Omental fat pad (tissue), 4 donors: ENCODE measurements around the gene LPP. TPM values are rescaled to one million over a fixed set of nuclear protein-coding genes. Genes with fewer than 3 reads are reported as not detected.

Experiments
- ATAC-seq: fragments of 150-250 bp; one replicate; pipeline ENCODE4 v1.9.1; 2016; ENCODE audit warnings: mild to moderate bottlenecking, moderate library complexity; ENCODE audit not compliant: low FRiP score
- DNase-seq: peaks from one replicate; pipeline ENCODE4 v3.0.0-alpha.2; 2019; ENCODE audit warnings: low spot score
- total RNA-seq, 4 donors: library from RNA; depleted of rRNA; stranded (reverse); fragments of >200 nt; gene quantifications; one replicate each; pipeline ENCODE4 v1.1.0, GENCODE V29; 2016
- TF ChIP-seq, protein P1 (sequence below), 3 donors: fragments of 450-650 bp; IDR thresholded peaks; one replicate each; pipeline ENCODE4 v1.5.1; 2016 to 2017; ENCODE audit warnings: antibody characterized with exemption in 3 of 3, mild to moderate bottlenecking in 3 of 3, moderate library complexity in 2 of 3

The LPP gene
- total RNA-seq, 4 donors from 2014 or later = 113 to 302 (median 126) TPM

GRCh38 chr3:188137051-188137450 is 16.9 kb upstream of the LPP start:
- ATAC-seq (peak; percentile 50), DNase-seq (no peak)
- TF ChIP-seq, protein P1, sequence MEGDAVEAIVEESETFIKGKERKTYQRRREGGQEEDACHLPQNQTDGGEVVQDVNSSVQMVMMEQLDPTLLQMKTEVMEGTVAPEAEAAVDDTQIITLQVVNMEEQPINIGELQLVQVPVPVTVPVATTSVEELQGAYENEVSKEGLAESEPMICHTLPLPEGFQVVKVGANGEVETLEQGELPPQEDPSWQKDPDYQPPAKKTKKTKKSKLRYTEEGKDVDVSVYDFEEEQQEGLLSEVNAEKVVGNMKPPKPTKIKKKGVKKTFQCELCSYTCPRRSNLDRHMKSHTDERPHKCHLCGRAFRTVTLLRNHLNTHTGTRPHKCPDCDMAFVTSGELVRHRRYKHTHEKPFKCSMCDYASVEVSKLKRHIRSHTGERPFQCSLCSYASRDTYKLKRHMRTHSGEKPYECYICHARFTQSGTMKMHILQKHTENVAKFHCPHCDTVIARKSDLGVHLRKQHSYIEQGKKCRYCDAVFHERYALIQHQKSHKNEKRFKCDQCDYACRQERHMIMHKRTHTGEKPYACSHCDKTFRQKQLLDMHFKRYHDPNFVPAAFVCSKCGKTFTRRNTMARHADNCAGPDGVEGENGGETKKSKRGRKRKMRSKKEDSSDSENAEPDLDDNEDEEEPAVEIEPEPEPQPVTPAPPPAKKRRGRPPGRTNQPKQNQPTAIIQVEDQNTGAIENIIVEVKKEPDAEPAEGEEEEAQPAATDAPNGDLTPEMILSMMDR (IDR thresholded peaks at IDR 0.05) = no peak

DNA sequence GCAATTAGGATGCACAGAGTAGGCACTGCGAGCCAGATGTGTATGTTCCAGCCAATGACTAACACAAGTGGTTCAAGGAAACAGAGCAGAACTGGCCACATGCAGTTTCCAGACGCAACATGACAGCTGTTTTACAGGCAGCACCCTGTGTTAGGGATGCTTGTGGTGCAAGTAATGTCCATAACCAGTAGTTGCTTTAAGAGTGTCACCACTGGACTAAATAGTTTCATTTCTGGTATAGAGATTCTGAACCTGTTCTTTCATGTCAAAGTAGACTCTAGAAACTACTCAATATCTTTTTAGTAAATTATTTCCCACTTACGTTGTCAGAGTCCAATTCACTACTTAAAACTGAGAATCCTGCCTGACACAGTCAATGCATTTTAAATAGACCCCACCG is 14.5 kb upstream of the LPP start:
- no peak for DNase-seq
- TF ChIP-seq, protein P1 (IDR thresholded peaks at IDR 0.05) = no peak
- no peak for ATAC-seq

GRCh38 chr3:188146219-188146618 is 7.7 kb upstream of the LPP start:
- no peak for ATAC-seq
- TF ChIP-seq, protein P1 (IDR thresholded peaks at IDR 0.05) = no peak
- DNase-seq = no peak

DNA sequence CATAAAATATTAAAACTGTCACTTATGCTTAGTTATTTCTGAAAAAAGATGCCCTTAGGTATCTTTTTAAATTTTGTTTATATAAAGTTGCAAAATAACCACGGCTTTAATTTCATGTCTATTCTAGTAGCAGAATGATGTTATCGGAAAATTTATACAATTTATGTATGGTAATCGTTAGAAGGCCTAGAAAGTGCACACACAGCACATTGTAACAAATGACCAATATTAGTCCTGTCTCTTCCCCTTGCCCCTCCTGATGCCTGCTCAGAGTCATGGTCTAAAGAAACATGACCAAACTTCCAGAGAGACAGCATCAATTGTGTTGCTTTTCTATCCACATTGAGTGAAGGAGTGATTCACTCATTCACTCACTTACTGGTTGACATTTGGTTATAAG is 6.2 kb upstream of the LPP start:
- ATAC-seq (no peak), DNase-seq (no peak)
- TF ChIP-seq, protein P1 (IDR thresholded peaks at IDR 0.05) = no peak

DNA sequence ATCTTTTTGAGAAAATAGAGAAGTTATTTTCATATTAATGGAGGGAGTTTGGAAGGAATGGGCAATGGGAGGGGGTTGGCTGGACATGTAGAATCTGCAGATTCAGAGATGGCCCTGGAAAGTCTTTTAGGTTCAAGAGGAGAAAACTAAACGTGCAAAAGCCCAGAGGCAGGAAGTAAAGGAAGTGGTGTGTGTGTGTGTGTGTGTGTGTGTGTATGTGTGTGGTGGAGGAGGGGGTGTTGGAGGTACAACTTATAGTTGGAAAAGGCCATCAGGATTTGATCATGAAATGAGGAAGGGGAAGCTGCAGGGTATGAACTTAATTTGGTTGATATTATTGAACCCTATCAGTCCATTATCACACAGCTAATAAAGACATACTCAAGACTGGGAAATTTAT is 5.6 kb upstream of the LPP start:
- ATAC-seq (no peak), DNase-seq (no peak)
- TF ChIP-seq, protein P1 (IDR thresholded peaks at IDR 0.05) = no peak

GRCh38 chr3:188149587-188149986 is 4.4 kb upstream of the LPP start:
- TF ChIP-seq, protein P1 (IDR thresholded peaks at IDR 0.05) = no peak
- DNase-seq (no peak), ATAC-seq (no peak)

- DNase-seq = no peak
- ATAC-seq = no peak
- TF ChIP-seq, protein P1 (IDR thresholded peaks at IDR 0.05) = no peak
These were observed 3.0 kb upstream of the LPP start for GRCh38 chr3:188150982-188151381.
